C4-2B (cell line): ENCODE data around the gene PPP1R1A.

Experiments used
- CTCF ChIP-seq: fragments of 450-650 bp; conservative IDR thresholded peaks from 2 replicates; pipeline ENCODE4 v1.5.1; 2017; ENCODE audit warnings: mild to moderate bottlenecking
- ZFX ChIP-seq: fragments of 450-650 bp; IDR thresholded peaks from 2 replicates; pipeline ENCODE4 v1.6.1; 2017

- no peak for TF ChIP-seq CTCF
- TF ChIP-seq ZFX: no peak
Observed at GRCh38 chr12:54634795-54635194, 46.3 kb upstream of the PPP1R1A start, which contains the start of gene LACRT.
